GM10248 (cell line): ENCODE measurements around the gene SGSM1.

Source experiments
- CTCF ChIA-PET: fragments of 300-600 bp; sonication (Branson Sonifier 250); formaldehyde crosslinking; extraction: SDS; loops from one replicate; lab custom pipeline; 2021; ENCODE audit warnings: antibody characterized with exemption; lab: Yijun Ruan, JAX
- POLR2A ChIA-PET: fragments of 350-650 bp; sonication (Branson Sonifier 250); formaldehyde crosslinking; extraction: SDS; loops from one replicate; lab custom pipeline; 2020; ENCODE audit warnings: antibody characterized with exemption; lab: Yijun Ruan, JAX
- DNase-seq: peaks from one replicate; pipeline ENCODE4 v3.0.0; 2012; ENCODE audit errors: extremely low spot score
- TF ChIP-seq, protein P1 (sequence below): IDR thresholded peaks from 2 replicates; pipeline ENCODE4 v1.5.1; 2012; ENCODE audit warnings: mild to moderate bottlenecking, low read depth; ENCODE audit errors: extremely low read depth, missing control alignments, control extremely low read depth

SGSM1 gene

DNA sequence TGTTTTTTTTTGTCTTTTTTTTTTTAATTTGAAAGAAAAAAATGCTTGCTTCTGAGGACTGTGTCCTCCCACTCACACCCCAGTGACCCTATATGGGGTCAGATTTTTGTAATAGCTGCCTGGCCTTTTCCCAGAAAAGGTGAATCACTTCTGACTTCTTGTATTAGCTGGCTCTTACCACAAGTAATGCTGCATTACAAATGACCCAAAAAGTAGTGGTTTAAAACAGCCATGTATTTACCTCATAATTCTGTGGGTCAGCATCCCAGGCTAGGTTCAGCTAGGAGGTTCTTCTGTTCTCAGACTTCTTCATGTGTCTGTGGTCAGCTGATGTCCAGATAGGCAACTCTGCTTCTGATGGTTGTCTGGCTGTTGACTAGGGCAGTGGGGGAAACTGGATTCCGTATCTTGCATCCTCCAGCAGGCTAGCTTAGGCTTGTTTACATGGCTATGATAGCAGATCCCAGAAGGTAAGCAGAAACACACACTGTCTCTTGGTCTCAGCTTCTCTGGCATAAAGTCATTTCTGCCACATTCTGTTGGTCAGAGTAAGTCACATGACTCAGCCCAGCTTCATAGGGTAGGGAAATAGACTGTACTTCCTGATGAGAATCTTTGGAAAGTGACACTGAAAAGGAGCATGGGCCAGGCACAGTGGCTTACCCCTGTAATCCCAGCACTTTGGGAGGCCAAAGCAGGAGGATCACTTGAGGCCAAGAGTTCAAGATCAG lies 121.0 kb downstream of the SGSM1 start:
- no peak for DNase-seq
- CTCF ChIA-PET = interaction anchor here (1.6 kb wide), 1 partner anchor 11 kb away, joined by 4 read pairs; no protein-coding TSS in a partner anchor
- TF ChIP-seq, protein P1, sequence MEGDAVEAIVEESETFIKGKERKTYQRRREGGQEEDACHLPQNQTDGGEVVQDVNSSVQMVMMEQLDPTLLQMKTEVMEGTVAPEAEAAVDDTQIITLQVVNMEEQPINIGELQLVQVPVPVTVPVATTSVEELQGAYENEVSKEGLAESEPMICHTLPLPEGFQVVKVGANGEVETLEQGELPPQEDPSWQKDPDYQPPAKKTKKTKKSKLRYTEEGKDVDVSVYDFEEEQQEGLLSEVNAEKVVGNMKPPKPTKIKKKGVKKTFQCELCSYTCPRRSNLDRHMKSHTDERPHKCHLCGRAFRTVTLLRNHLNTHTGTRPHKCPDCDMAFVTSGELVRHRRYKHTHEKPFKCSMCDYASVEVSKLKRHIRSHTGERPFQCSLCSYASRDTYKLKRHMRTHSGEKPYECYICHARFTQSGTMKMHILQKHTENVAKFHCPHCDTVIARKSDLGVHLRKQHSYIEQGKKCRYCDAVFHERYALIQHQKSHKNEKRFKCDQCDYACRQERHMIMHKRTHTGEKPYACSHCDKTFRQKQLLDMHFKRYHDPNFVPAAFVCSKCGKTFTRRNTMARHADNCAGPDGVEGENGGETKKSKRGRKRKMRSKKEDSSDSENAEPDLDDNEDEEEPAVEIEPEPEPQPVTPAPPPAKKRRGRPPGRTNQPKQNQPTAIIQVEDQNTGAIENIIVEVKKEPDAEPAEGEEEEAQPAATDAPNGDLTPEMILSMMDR = no peak
- POLR2A ChIA-PET = no interaction called here

- TF ChIP-seq, protein P1 = no peak
- DNase-seq = no peak
- CTCF ChIA-PET = interaction anchor here (1.6 kb wide), 1 partner anchor 10 kb away, joined by 4 read pairs; no protein-coding TSS in a partner anchor
- POLR2A ChIA-PET = no interaction called here
These were observed 122.3 kb downstream of the SGSM1 start for GRCh38 chr22:24928322-24928721.

DNA sequence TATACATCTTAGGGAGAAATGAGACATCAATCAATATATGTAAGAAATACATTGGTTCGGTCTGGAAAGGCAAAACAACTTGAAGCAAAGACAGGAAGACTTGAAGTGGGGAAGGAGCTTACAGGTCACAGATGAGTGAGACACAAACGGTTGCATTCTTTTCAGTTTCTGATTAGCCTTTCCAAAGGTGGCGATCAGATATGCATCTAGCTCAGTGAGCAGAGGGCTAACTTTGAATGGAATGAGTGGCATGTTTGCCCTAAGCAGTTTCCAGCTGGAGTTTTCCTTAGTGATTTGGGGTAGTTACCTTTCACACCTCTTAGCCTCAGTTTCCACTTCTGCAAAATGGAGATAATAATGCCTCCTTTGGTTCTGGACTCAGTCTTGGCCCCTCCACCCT lies 124.7 kb downstream of the SGSM1 start:
- ChIA-PET POLR2A (no interaction called here), CTCF (interaction anchor here (1.0 kb wide), 1 partner anchor 119 kb away, joined by 3 read pairs; no protein-coding TSS in a partner anchor)
- DNase-seq = no peak
- TF ChIP-seq, protein P1 = no peak

GRCh38 chr22:24935771-24936483 lies 129.9 kb downstream of the SGSM1 start:
- DNase-seq = no peak
- ChIA-PET CTCF (interaction anchor here (1.5 to 7.4 kb wide), 2 partner anchors 115 to 122 kb away, joined by 4 to 75 read pairs; no protein-coding TSS in a partner anchor), POLR2A (no interaction called here)
- TF ChIP-seq, protein P1 = no peak

DNA sequence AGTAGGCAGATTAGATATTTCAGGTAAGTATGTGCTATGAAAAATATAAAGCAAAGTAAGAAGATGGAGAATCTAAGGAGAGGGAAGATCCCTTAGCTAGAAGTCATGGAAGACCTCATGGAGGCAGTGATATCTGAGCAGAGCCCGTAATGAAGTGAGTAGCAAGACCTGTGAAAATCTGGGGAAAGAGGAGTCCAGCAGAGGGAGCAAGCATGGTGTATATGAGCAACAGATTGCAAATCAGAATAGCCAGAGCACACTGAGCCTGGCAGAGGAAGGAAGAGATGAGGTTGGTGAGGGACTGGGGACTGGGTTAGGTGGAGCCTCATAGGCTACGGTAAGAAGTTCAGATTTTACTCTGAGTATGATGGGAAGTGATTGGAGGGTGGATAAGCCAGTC lies 131.1 kb downstream of the SGSM1 start:
- DNase-seq = no peak
- TF ChIP-seq, protein P1 = peak; percentile 21
- ChIA-PET CTCF (interaction anchor here (0.9 to 7.4 kb wide), 4 partner anchors 10 to 120 kb away, joined by 3 to 75 read pairs (median 4); partner anchors contain the start of gene LHFPL7), POLR2A (no interaction called here)

DNA sequence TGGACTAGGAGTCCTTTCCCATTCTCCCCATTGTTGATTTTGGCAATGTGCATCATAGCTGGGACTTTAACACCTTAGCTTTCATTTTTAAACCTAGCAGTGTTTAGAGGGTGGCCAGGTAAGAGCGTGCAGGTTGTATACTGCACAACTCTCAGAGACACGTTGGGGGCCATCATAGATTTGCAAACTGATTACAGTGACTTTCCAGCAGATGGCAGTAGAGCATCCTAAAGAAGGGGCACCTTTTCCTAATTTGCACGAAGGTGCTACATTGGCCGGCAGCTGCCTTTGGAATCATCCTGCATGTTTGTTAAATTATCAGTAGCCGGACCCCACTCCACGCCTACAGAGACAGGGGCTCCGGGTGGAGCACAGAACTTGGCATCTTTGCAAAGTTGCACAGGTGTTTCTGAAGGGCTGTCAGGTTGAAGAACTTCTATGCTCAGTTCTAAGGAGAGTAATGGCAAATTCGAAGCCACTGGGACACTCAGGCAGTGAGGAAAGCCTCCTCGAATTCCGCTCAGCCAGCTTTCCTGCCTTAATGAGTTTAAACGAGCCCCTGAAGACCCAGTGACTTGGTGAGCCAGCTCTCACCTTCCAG lies 132.8 kb downstream of the SGSM1 start:
- peak; percentile 73 for DNase-seq
- ChIA-PET POLR2A (no interaction called here), CTCF (interaction anchor here (0.8 to 7.4 kb wide), 12 partner anchors 10 to 211 kb away, joined by 3 to 75 read pairs (median 4); no protein-coding TSS in a partner anchor)
- TF ChIP-seq, protein P1 = peak; percentile 52
